NB4 (cell line): ENCODE measurements around the gene PSAP.

Source experiments
- MYC ChIP-seq: IDR thresholded peaks from 2 replicates; pipeline ENCODE4 v1.6.1; 2011; ENCODE audit warnings: low read depth, low read length
- POLR2A ChIP-seq: IDR thresholded peaks from 2 replicates; pipeline ENCODE4 v1.6.1; 2011; ENCODE audit warnings: mild to moderate bottlenecking; ENCODE audit not compliant: insufficient read length; ENCODE audit errors: extremely low read depth
- TF ChIP-seq, protein P1 (sequence below): IDR thresholded peaks from one replicate; pipeline ENCODE4 v1.5.1; 2012; ENCODE audit warnings: low read depth, low read length
- TF ChIP-seq, protein P2 (sequence below): IDR thresholded peaks from 2 replicates; pipeline ENCODE4 v1.6.1; 2011; ENCODE audit warnings: low read depth, low read length

DNA sequence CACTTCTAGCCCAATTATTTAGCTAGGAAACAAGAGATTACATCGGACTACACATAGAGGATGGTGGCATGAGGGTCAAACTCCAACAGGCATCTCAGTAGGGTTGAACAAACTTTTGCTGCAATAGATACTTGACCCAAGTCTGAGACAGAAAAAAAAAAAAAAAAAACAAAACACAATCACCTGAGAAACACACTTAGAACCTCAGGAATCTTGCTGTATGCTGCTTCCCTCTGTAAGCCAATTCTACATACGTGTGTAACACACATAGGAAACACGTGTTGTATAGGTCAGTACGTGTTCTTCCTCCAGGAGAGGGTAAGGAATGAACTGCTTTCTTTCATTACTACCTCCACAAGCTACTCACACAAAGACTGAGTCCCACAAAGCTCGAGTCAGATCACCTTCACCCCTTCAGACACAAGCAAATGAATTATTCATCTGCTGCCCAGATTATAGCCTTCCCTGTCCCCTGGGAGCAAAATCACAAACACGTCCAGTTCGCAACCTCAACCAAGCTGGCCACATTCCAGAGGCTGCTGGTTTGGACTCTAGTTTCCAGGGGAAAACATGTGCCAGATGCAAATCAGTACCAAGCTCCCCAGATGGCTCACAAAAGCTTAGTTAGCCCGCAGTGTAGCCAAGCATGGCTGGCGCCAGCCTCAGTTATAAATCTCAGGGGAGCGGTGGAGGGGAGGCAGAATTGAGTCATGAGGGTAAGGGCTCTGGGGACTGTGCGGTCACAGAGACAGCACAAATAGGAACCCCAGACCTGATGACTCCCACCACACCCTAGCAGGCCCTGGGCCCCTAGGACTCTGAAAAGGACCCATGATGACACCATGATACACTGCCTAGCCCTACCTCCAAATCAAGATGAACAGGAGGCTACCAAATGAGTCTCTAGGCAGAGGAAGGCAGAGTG lies 15.1 kb downstream of the PSAP start:
- TF ChIP-seq POLR2A (no peak), MYC (peak; percentile 76)
- TF ChIP-seq, protein P1, sequence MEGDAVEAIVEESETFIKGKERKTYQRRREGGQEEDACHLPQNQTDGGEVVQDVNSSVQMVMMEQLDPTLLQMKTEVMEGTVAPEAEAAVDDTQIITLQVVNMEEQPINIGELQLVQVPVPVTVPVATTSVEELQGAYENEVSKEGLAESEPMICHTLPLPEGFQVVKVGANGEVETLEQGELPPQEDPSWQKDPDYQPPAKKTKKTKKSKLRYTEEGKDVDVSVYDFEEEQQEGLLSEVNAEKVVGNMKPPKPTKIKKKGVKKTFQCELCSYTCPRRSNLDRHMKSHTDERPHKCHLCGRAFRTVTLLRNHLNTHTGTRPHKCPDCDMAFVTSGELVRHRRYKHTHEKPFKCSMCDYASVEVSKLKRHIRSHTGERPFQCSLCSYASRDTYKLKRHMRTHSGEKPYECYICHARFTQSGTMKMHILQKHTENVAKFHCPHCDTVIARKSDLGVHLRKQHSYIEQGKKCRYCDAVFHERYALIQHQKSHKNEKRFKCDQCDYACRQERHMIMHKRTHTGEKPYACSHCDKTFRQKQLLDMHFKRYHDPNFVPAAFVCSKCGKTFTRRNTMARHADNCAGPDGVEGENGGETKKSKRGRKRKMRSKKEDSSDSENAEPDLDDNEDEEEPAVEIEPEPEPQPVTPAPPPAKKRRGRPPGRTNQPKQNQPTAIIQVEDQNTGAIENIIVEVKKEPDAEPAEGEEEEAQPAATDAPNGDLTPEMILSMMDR, result no peak
- TF ChIP-seq, protein P2, sequence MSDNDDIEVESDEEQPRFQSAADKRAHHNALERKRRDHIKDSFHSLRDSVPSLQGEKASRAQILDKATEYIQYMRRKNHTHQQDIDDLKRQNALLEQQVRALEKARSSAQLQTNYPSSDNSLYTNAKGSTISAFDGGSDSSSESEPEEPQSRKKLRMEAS, result peak; percentile 80
